Choroid plexus epithelial cell (primary cell): ENCODE results near the gene HGS.

Source experiments
- DNase-seq: peaks from one replicate; pipeline ENCODE4 v3.0.0-alpha.2; 2010; ENCODE audit warnings: low read depth
- H3K4me3 ChIP-seq: 2 replicates; pipeline ENCODE4 v1.5.1; 2011; ENCODE audit warnings: low read depth, mild to moderate bottlenecking, control low read depth, low read length, moderate library complexity
- TF ChIP-seq, protein P1 (sequence below): conservative IDR thresholded peaks from 2 replicates; pipeline ENCODE4 v1.5.1; 2011; ENCODE audit warnings: low read depth, mild to moderate bottlenecking, control low read depth, inconsistent platforms, low read length, moderate library complexity

The HGS gene

DNA sequence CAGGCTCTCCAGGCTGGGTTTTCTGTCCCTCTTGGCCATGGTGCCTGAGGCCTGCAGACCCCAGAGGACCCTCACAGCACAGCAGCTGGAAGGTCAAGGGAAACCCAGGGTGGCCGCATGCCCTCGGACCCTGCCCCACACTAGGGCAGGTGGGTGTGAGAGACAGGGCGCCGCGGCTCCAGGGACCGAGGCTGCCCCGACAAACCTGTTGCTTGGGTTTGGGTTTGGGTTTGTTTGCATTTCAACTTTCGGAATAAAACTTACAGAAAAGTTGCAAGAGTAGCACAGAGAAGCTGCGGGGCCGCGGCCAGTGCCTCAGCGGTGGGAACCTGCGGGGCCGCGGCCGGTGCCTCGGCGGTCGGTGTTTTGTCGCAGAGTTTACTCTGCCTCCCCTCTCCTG is 7.8 kb downstream of the HGS start:
- TF ChIP-seq, protein P1, sequence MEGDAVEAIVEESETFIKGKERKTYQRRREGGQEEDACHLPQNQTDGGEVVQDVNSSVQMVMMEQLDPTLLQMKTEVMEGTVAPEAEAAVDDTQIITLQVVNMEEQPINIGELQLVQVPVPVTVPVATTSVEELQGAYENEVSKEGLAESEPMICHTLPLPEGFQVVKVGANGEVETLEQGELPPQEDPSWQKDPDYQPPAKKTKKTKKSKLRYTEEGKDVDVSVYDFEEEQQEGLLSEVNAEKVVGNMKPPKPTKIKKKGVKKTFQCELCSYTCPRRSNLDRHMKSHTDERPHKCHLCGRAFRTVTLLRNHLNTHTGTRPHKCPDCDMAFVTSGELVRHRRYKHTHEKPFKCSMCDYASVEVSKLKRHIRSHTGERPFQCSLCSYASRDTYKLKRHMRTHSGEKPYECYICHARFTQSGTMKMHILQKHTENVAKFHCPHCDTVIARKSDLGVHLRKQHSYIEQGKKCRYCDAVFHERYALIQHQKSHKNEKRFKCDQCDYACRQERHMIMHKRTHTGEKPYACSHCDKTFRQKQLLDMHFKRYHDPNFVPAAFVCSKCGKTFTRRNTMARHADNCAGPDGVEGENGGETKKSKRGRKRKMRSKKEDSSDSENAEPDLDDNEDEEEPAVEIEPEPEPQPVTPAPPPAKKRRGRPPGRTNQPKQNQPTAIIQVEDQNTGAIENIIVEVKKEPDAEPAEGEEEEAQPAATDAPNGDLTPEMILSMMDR, result no peak
- no peak for DNase-seq
- H3K4me3 ChIP-seq, result no peak overlapping the region

DNA sequence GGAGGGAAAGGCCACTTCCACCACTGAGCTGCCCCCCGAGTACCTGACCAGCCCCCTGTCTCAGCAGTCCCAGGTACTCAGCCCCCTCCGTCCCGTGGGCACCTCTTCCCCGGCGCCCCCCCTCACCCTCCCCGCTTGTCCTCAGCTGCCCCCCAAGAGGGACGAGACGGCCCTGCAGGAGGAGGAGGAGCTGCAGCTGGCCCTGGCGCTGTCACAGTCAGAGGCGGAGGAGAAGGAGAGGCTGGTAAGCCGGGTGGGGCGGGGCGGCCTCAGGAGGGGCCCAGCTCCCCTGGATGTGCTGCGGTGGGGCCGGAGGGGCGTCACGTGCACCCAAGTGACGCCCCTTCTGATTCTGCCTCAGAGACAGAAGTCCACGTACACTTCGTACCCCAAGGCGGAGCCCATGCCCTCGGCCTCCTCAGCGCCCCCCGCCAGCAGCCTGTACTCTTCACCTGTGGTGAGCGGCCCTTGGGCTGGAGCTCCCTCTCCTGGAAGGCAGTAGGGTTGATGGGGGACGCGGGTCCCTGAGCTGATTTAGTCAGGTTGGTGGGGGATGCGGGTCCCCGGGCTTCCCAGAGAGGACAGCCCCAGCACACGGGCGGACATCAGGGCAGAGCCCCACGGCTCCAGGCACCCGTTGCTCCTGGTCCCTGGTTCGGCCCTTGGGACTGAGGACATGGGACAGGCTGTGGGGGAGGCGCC is 9.8 kb downstream of the HGS start:
- no peak for DNase-seq
- H3K4me3 ChIP-seq, result no peak overlapping the region
- TF ChIP-seq, protein P1, result peak; percentile 24

DNA sequence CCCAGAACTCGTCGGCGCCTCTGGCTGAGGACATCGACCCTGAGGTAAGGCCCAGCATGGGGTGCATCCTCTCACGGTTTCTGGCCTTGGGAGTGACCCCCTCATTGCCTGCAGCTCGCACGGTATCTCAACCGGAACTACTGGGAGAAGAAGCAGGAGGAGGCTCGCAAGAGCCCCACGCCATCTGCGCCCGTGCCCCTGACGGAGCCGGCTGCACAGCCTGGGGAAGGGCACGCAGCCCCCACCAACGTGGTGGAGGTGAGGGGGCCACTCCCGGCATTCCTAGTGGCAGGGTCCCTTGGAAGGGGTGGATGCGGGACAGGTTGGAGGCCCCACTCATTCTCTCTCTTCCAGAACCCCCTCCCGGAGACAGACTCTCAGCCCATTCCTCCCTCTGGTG is 11.0 kb downstream of the HGS start:
- no peak overlapping the region for H3K4me3 ChIP-seq
- TF ChIP-seq, protein P1, result no peak
- DNase-seq, result no peak

DNA sequence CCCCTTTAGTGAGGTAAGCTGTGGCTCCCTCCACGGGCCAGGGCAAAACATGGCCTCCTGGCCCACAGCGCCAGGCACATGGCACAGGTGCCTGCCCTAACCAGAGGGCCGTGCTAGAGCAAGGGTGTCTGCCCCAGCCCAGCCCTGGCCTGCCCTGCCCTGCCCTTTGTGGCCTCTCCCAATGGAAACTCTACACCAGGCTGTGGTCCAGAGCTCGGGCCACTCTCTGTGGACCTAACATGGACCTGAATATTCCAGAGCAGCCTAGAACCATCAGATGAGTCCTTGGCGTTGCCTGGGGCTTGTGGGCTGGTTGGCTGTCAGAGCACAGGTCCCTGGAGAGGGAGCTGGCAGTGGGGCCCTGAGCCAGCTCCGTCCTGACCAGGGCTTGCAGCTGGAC is 11.4 kb downstream of the HGS start:
- DNase-seq, result no peak
- H3K4me3 ChIP-seq, result no peak overlapping the region
- TF ChIP-seq, protein P1, result no peak

DNA sequence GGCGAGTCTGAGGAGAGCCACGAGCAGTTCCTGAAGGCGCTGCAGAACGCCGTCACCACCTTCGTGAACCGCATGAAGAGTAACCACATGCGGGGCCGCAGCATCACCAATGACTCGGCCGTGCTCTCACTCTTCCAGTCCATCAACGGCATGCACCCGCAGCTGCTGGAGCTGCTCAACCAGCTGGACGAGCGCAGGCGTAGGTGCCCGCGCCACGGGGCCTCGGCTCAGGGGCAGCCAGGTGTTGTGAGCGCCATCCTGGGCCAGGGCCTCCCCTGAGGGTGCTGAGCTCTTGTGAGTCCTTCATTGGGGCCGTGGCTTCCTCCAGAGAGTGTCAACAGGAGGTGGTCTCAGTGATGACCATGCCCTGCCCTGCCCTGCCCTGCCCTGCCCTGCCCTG is 12.0 kb downstream of the HGS start:
- no peak for DNase-seq

DNA sequence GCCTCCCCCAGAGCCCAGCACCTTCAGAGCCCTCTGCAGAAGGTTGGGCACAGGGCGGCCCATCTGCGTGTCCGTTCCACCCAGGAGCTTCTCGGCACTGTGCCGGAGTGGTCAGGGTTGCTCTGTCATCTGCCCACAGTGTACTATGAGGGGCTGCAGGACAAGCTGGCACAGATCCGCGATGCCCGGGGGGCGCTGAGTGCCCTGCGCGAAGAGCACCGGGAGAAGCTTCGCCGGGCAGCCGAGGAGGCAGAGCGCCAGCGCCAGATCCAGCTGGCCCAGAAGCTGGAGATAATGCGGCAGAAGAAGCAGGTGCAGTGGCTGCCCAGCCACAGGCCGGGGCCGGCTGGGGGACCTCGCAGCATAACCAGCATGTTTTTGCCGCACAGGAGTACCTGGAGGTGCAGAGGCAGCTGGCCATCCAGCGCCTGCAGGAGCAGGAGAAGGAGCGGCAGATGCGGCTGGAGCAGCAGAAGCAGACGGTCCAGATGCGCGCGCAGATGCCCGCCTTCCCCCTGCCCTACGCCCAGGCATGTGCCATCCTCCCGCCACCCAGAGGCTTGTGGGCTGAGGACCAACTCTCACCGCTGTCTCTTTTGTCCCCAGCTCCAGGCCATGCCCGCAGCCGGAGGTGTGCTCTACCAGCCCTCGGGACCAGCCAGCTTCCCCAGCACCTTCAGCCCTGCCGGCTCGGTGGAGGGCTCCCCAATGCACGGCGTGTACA is 12.6 kb downstream of the HGS start:
- TF ChIP-seq, protein P1, result no peak
- no peak for DNase-seq
- H3K4me3 ChIP-seq, result no peak overlapping the region

More for the DNA sequence above, 12.0 kb downstream of the HGS start:
- TF ChIP-seq, protein P1, result no peak
- no peak overlapping the region for H3K4me3 ChIP-seq
